Measurements from ENCODE around the gene ANKRD10. TPM values are rescaled to one million over a fixed set of nuclear protein-coding genes. Genes with fewer than 3 reads are reported as not detected.

Gene ANKRD10
- total RNA-seq, 5 donors from 2014 or later (not counting 1 experiment from before 2014, with no cell fraction given), result 93.7 to 133 (median 104) TPM

DNA sequence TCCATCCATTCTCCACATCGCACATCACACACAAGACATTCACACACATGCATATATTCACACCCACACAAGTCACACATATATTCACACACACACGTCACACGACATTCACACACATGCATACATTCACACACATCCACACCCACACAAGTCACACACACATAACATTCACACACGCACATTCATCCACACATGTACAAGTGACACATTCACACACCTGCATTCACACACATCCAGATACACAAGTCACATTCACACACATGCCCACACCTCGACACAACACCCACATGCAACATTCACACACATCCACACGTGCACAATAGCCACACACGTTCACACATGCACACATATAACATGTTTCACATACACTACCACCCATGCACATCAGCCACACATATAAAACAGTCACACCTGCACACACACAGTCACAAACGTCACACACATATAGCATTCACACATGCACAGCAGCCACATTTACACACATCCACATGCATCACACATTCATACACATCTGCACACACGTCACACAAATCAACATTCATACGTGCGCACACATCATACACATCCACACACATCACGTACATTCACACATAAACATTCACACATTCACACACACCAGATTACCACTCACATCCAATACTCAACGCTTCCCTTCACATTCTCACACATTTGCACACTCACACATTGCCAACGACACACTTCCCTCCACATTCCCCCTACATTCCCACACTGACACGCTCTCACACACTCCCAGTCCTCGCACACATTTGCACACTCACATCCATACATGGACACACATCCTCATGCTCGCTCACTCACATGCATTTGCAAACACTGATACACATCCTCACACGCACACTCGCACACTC lies 41.0 kb downstream of the ANKRD10 start:
- Histone ChIP-seq H3K9me3 (no peaks in the 10 kb centered on the region), H3K27me3 (replicated peaks in 1 of 2; ENCODE audit: control insufficient read depth in 2 of 2, extremely low read depth in 1 of 2, insufficient read depth in 2 of 2, low read length in 1 of 2) (peaks cover 9 to 52% of the 10 kb centered on the region in 2 experiments), H3K36me3 (ENCODE audit: control insufficient read depth in 2 of 2, extremely low read depth in 1 of 2, insufficient read depth in 1 of 2, low read length in 1 of 2) (no peaks in the 10 kb centered on the region), H3K27ac (ENCODE audit: low read length) (no peak overlapping the region), H3K4me1 (ENCODE audit: control insufficient read depth in 1 of 2, extremely low read depth in 1 of 2, insufficient read depth in 2 of 2, low read length in 2 of 2) (peaks cover 4 to 22% of the 10 kb centered on the region in 2 experiments), H3K4me3 (ENCODE audit: control insufficient read depth in 1 of 2, extremely low read depth in 1 of 2, low read length in 1 of 2) (peak overlapping the region; percentile 14 to 42)
- H3K27me3 Mint-ChIP-seq, result peaks cover 19 to 31% of the 10 kb centered on the region in 2 donors
- ATAC-seq (replicated peaks in 1 of 4), result no peak
- H3K27ac Mint-ChIP-seq, result no peak overlapping the region
- no peak for DNase-seq
- WGBS (ENCODE audit: insufficient coverage), result 70% methylated on average over 19 of the region's 19 CpGs
- H3K4me3 Mint-ChIP-seq, result no peak overlapping the region
- ChIA-PET CTCF (no interaction called here), POLR2A (no interaction called here)
- H3K4me1 Mint-ChIP-seq, result peaks cover 5 to 12% (median 7%) of the 10 kb centered on the region in 3 donors
- H3K9me3 Mint-ChIP-seq, result no peaks in the 10 kb centered on the region
- no peaks in the 10 kb centered on the region for H3K36me3 Mint-ChIP-seq

DNA sequence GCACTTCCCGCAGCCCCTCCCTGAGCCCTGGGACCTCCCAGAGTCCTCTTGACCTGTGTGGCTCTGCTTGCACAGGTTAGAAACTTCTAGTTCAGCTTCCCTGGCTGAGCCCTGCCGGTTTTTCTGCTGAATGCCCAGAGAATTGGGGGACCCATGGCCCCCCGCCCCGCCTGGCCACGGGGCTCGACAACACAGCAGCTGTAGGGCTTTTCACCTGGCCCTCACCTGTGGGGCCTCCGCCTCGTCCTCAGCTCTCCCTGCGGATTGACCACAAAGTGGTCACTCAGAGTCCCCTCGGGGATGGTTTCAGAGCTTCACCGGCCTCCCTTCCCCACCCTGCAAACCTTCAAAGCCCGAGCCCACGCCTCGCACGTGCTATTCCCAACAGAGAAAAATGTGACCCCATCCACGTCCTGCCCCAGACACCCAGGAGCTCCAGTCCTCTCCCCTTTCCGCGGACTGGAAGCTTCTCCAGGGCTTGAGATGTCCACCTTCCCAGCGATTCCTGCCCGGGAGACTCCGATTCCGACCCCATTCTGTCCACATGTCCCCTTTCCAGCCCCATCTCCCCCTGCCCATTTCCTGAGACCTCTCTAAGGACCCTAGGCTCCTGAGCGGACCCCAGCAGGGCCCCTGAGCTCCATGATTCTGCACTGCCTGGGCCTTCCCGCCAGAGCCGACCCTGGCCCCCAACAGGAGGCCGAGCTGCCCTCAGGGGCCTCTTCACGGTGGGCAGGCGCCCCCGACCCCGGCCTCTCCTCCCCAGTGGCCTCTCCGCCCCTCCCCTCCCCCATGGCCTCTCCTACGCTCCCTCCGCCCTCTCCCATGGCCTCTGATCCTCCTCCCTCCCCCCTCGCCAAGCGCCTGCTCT lies 41.9 kb downstream of the ANKRD10 start:
- Mint-ChIP-seq H3K27ac (no peak overlapping the region), H3K4me1 (peaks cover 5 to 12% (median 7%) of the 10 kb centered on the region in 3 donors), H3K4me3 (peak overlapping the region in 1 of 3 donors; percentile 27), H3K27me3 (peaks cover 28 to 32% of the 10 kb centered on the region in 2 donors), H3K9me3 (no peaks in the 10 kb centered on the region), H3K36me3 (no peaks in the 10 kb centered on the region)
- no peak for ATAC-seq (replicated peaks in 1 of 4)
- DNase-seq, result no peak
- Histone ChIP-seq H3K4me3 (ENCODE audit: control insufficient read depth in 1 of 2, extremely low read depth in 1 of 2, low read length in 1 of 2) (no peak overlapping the region), H3K36me3 (ENCODE audit: control insufficient read depth in 2 of 2, extremely low read depth in 1 of 2, insufficient read depth in 1 of 2, low read length in 1 of 2) (no peaks in the 10 kb centered on the region), H3K9me3 (no peaks in the 10 kb centered on the region), H3K27me3 (replicated peaks in 1 of 2; ENCODE audit: control insufficient read depth in 2 of 2, extremely low read depth in 1 of 2, insufficient read depth in 2 of 2, low read length in 1 of 2) (peaks cover 9 to 60% of the 10 kb centered on the region in 2 experiments), H3K4me1 (ENCODE audit: control insufficient read depth in 1 of 2, extremely low read depth in 1 of 2, insufficient read depth in 2 of 2, low read length in 2 of 2) (peaks cover 4 to 22% of the 10 kb centered on the region in 2 experiments), H3K27ac (ENCODE audit: low read length) (no peak overlapping the region)
- 92% methylated on average over 31 of the region's 35 CpGs for WGBS (ENCODE audit: insufficient coverage)
- ChIA-PET POLR2A (no interaction called here), CTCF (no interaction called here)

DNA sequence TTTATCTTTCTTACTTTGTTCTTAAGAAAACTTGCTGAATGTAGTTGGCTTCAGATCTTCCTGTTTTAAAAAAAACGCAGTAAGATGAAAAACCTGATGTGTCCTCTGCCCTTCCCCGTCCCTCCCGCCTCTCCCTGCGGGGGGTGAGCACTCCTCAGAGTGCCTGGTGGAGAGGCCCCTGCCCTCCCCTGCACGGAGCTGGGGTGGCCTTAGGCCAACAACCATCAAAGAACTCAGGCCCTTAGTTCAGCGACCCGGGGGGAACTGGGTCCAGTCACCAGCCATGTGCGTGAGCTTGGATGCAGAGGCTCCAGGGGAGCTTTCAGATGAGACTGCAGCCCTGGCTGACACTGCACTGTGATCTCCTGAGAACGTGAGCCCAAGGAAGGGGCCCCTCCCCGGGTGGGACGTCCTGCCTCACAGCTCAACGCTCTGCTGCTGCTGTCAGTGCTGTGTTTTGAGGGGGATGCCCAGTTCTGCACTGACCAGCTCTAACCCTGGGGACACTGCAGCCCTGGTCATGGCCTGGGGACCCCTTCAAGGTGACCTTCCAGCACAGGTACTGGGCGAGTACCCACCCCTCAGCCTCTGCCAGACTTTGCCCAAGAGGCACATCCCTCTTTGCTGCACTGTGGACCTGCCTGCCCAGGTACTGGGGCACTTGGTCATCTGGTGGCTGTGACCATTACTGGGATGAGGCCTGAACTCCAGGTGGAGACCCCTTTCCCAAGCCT lies 42.7 kb downstream of the ANKRD10 start:
- DNase-seq, result no peak
- Mint-ChIP-seq H3K9me3 (no peaks in the 10 kb centered on the region), H3K27ac (no peak overlapping the region), H3K27me3 (peaks cover 36 to 40% of the 10 kb centered on the region in 2 donors), H3K4me3 (no peak overlapping the region), H3K4me1 (peaks cover 5 to 12% (median 7%) of the 10 kb centered on the region in 3 donors), H3K36me3 (no peaks in the 10 kb centered on the region)
- CTCF ChIA-PET, result no interaction called here
- Histone ChIP-seq H3K4me1 (ENCODE audit: control insufficient read depth in 1 of 2, extremely low read depth in 1 of 2, insufficient read depth in 2 of 2, low read length in 2 of 2) (peaks cover 4 to 22% of the 10 kb centered on the region in 2 experiments), H3K27me3 (replicated peaks in 1 of 2; ENCODE audit: control insufficient read depth in 2 of 2, extremely low read depth in 1 of 2, insufficient read depth in 2 of 2, low read length in 1 of 2) (peaks cover 9 to 67% of the 10 kb centered on the region in 2 experiments), H3K27ac (ENCODE audit: low read length) (no peak overlapping the region), H3K4me3 (ENCODE audit: control insufficient read depth in 1 of 2, extremely low read depth in 1 of 2, low read length in 1 of 2) (no peak overlapping the region), H3K9me3 (no peaks in the 10 kb centered on the region), H3K36me3 (ENCODE audit: control insufficient read depth in 2 of 2, extremely low read depth in 1 of 2, insufficient read depth in 1 of 2, low read length in 1 of 2) (no peaks in the 10 kb centered on the region)
- 80% methylated on average over 13 of the region's 13 CpGs for WGBS (ENCODE audit: insufficient coverage)
- no peak for ATAC-seq (replicated peaks in 1 of 4)
- POLR2A ChIA-PET, result no interaction called here

DNA sequence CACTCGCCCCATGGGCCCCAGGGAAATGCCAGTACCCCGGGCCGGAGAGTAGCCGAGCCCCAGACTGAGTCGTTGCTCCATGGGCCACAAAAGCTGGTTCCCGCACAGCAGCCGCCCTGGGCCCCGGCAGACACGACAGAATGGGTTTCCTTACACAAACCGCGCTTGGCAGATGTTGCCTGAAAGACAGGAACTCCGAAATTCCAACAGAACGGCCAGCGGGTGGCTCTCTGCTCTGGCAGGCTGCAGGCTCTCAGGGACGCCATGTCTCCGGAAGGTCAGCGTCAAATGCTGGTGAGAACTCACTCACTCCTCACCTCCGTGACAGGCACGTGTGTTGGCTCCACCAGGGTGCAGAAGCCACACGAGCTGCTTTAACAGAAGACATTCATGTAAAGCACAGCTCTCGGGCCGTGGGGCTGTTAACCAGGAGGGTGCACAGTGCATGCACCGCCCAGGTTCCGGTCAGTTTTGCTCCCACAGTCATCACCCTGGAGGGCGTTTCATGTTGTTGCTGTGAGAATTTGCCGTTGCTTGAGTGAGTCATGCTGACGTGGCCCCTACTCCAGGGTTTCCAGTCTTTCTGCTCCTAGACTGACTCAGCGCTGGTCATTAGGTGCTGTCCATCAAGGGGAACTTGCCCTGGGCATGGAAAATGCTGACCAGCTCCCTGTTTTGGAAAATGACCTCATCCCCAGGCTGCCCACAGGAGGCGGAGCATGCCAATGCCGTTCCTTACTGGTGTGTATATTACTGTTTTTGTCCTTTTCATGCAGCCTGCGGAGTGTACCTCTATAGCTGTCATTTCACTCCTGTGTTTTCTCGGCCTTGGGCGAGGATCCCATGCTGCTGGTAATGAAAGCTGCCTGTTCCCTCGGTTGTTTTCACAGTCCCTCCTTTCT lies 44.8 kb downstream of the ANKRD10 start:
- no peak overlapping the region for H3K27ac ChIP-seq (ENCODE audit: low read length)
- DNase-seq, result no peak
- H3K4me3 Mint-ChIP-seq, result peak overlapping the region in 2 of 3 donors; percentile 10 to 64
- H3K9me3 ChIP-seq, result no peaks in the 10 kb centered on the region
- H3K9me3 Mint-ChIP-seq, result no peaks in the 10 kb centered on the region
- H3K27me3 Mint-ChIP-seq, result peaks cover 44 to 53% of the 10 kb centered on the region in 2 donors
- H3K4me1 Mint-ChIP-seq, result peaks cover 4 to 11% (median 5%) of the 10 kb centered on the region in 3 donors
- peaks cover 4 to 21% of the 10 kb centered on the region in 2 experiments for H3K4me1 ChIP-seq (ENCODE audit: control insufficient read depth in 1 of 2, extremely low read depth in 1 of 2, insufficient read depth in 2 of 2, low read length in 2 of 2)
- ChIA-PET POLR2A (no interaction called here), CTCF (no interaction called here)
- H3K36me3 Mint-ChIP-seq, result no peaks in the 10 kb centered on the region
- no peaks in the 10 kb centered on the region for H3K36me3 ChIP-seq (ENCODE audit: control insufficient read depth in 2 of 2, extremely low read depth in 1 of 2, insufficient read depth in 1 of 2, low read length in 1 of 2)
- no peak overlapping the region for H3K27ac Mint-ChIP-seq
- 38% methylated on average over 30 of the region's 34 CpGs for WGBS (ENCODE audit: insufficient coverage)
- no peak overlapping the region for H3K4me3 ChIP-seq (ENCODE audit: control insufficient read depth in 1 of 2, extremely low read depth in 1 of 2, low read length in 1 of 2)
- H3K27me3 ChIP-seq (replicated peaks in 1 of 2; ENCODE audit: control insufficient read depth in 2 of 2, extremely low read depth in 1 of 2, insufficient read depth in 2 of 2, low read length in 1 of 2), result peaks cover 9 to 77% of the 10 kb centered on the region in 2 experiments
- ATAC-seq (replicated peaks in 1 of 4), result no peak

DNA sequence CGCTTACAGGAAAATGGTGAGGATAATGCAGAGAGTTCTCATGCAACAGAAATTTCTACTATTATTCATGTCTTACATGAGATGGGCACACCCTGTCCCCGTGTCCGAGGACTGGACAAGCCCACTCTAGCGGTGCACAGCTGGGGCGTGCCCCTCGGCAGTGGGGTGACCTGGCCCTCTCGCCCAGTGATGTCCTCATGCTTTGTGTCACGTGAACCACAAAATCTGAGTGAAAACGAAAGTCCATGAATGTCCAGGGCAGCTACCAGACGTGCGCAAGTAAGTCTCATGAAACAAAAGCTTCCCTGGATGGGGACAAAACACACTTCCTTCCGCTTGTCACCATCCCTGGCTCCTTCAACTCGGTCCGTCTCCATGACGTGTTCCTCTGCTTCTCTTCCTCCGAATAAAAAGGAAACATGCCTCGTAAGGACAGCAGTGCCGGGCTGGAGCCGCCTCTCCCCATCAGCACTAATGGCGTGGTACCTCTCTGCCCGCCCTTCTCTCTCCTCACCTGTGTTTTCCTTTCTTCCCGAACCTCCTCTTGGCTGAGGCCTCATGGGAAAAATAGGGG lies 45.6 kb downstream of the ANKRD10 start:
- WGBS (ENCODE audit: insufficient coverage), result 77% methylated on average over 22 of the region's 22 CpGs
- Histone ChIP-seq H3K36me3 (ENCODE audit: control insufficient read depth in 2 of 2, extremely low read depth in 1 of 2, insufficient read depth in 1 of 2, low read length in 1 of 2) (no peaks in the 10 kb centered on the region), H3K27me3 (replicated peaks in 1 of 2; ENCODE audit: control insufficient read depth in 2 of 2, extremely low read depth in 1 of 2, insufficient read depth in 2 of 2, low read length in 1 of 2) (peaks cover 9 to 73% of the 10 kb centered on the region in 2 experiments), H3K27ac (ENCODE audit: low read length) (no peak overlapping the region), H3K9me3 (no peaks in the 10 kb centered on the region), H3K4me3 (ENCODE audit: control insufficient read depth in 1 of 2, extremely low read depth in 1 of 2, low read length in 1 of 2) (no peak overlapping the region), H3K4me1 (ENCODE audit: control insufficient read depth in 1 of 2, extremely low read depth in 1 of 2, insufficient read depth in 2 of 2, low read length in 2 of 2) (peaks cover 4 to 15% of the 10 kb centered on the region in 2 experiments)
- Mint-ChIP-seq H3K27me3 (peaks cover 44 to 52% of the 10 kb centered on the region in 2 donors), H3K9me3 (no peaks in the 10 kb centered on the region), H3K4me3 (peak overlapping the region in 2 of 3 donors; percentile 10 to 64), H3K27ac (no peak overlapping the region), H3K4me1 (peaks cover 0 to 7% (median 5%) of the 10 kb centered on the region in 3 donors), H3K36me3 (peaks cover 2% of the 10 kb centered on the region)
- CTCF ChIA-PET, result no interaction called here
- DNase-seq (no peak), ATAC-seq (replicated peaks in 1 of 4) (no peak)
- POLR2A ChIA-PET, result no interaction called here

All from T-cell (primary cell).